GM03348 (cell line): ENCODE data around the gene SLC6A18.
"Not testable (repeated sequence)": the region's sequence is repeated elsewhere in the genome, so short reads cannot be mapped to it uniquely, and the experiment has no call there.

ENCODE experiments used
- DNase-seq: peaks from one replicate; pipeline ENCODE4 v3.0.0; 2012; ENCODE audit warnings: low spot score

Gene SLC6A18

DNA sequence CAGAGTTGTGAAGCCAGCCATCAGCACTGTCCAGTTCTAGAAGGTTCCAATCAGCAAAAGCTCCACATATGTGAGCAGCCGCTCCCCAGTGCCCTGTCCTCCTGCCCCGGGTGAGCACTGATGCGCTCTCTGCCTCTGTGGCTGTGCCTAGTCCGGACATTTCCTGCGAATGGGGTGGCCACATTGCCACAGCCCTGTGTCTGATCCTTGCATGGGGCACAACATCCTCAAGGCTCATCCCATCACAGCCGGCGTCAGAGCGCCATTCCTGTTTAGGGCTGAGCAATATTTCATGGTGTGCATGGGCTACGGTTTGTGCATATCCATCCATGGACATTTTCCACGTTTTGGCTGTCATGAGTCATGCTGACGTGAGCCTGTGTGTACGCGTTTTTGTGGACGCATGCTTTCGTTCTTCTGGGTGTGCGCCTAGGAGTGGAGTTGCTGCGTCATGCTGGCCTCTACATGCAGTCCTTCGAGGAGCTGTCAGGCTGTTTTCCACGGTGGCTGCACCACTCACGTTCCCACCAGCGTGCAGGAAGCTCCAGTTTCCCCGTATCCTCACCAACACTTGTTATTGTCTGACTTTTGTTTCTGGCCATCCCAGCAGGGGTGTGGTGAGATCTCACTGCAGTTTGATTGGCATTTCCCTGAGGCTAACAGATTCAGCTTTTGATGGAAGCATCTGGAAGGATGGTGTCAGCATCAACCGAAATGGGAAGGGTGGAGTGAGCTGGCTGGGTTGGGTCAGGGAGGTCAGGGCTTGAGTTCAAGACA is 9.7 kb upstream of the SLC6A18 start:
- DNase-seq, result no peak

DNA sequence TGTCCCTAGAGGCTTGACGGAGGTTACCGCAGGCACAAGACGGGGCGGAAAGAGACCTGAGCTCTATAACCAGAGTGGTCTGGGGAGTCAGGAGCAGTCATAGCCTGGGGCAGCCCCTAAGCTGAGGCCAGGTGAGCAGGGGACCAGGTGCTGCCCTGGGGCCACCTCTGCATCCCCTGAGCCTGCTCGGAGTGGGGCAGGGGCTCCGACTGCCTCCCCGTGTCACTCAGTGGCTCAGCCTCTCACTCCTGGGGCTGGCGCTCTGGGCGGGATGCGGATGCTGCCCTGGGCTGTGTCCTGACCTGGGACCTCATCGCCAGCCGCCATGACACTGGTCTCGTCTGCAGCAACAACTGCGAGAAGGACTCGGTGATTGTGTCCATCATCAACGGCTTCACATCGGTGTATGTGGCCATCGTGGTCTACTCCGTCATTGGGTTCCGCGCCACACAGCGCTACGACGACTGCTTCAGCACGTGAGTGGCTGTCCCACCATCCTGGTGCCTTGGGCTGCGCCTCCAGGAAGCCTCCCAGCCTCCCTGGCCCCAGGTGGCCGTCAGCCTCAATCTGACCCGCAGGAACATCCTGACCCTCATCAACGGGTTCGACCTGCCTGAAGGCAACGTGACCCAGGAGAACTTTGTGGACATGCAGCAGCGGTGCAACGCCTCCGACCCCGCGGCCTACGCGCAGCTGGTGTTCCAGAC is 8.8 kb upstream of the SLC6A18 start:
- no peak for DNase-seq

DNA sequence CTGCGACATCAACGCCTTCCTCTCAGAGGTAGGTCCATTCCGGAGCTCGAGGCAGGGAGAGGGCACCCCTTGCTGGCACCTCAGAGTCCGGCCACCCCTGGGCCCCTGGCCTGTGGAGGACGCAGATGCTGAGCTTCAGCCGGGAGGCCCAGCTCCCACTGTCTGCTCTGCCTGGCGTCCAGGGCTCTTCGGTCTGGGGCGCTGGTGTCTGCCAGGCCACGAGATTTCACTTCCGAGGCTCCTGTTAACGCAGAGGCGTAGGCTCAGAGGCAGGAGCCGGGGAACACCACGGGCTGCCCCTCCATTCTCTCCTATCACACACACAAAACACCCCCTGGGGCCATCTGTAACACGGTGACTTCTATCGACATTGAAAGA is 8.3 kb upstream of the SLC6A18 start:
- no peak for DNase-seq

DNA sequence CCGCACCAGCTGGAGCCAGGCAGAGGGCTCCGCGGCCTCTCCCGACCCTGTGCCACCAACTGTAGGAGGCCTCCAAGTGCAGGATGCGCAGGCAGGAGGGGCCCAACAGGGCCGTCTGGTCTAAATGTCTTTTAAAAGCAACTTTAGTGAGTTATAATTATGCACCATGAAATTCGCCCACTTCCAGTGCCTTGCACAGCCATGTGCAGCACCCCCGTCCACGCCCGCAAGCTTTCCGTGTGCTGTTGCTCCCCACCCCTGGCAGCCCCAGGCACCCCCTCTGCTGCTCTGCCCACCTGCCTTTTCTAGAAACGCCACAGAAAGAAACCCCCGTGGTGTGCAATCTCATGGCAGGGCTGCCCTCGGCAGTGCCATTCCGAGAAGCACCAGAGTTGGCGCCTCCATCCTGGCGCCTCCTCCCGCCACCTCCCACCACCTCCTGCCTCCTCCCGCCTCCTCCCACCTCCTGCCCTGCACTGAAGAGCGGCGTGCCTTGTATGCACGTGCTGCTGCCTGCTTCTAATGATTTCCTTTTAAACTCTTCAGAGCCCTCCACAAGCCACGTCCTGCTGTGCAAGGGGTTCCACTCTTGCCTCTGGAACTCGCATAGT is 7.5 kb upstream of the SLC6A18 start:
- no peak for DNase-seq

DNA sequence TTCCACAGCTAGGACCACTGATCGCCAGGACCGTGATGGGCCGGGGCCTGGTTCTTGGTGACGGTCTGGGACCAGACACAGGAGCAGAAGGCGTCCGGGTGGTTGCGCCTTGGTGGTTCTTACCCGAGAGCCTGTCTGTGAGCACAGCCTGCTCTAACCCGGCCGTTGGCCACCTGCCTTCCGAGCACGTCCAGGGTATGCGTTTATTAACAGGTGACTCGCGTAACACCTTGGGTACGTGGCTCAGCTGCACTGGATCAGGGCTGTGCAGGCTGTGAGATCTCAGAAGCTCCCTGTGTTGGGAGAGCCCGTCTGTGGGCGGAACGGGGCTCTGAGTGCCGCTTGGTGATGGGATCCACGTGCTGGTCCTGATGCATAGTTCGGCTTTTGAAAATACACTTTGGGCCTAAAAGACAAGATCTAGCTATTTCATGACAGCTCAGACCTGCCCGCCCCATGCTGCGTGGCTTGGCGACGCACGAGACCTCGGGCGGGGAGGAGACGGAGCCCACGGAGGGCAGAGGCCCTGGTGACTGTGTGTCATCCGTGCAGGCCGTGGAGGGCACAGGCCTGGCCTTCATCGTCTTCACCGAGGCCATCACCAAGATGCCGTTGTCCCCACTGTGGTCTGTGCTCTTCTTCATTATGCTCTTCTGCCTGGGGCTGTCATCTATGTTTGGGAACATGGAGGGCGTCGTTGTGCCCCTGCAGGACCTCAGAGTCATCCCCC is 6.7 kb upstream of the SLC6A18 start:
- no peak for DNase-seq

DNA sequence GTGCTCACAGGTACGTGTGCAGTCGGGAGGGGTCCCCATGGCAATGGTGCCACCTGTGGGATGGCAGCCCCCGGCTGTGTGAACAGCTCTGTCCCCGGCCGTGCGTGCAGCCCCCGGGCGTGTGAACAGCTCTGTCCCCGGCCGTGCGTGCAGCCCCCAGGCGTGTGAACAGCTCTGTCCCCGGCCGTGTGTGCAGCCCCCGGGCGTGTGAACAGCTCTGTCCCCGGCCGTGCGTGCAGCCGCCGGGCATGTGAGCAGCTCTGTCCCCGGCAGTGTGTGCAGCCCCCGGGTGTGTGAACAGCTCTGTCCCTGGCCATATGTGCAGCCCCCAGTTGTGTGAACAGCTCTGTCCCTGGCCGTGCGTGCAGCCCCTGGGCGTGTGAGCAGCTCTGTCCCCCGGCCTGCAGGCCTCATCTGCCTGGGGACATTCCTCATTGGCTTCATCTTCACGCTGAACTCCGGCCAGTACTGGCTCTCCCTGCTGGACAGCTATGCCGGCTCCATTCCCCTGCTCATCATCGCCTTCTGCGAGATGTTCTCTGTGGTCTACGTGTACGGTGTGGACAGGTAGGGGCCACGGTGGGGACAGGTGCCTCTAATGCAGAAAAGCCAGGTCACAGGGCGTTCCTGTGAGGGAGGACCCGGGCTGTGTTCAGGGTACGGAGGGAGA is 5.9 kb upstream of the SLC6A18 start:
- DNase-seq, result no peak

DNA sequence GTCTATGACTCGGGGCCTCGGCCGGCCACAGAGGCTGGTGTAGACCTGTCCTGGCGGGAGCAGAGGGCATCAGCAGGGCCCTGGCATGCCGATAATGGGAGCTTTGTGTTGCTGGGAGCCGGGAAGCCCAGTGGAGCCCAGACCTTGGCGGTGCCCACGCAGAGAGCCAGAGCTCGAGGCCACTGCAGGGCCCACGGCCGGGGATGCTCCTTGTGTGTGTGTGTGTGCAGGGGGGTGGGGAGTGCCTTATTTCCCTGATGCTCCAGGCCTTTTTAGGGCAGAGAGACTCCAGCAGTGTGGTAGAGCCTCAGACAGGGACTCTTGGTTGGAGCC is 5.4 kb upstream of the SLC6A18 start:
- DNase-seq, result no peak

DNA sequence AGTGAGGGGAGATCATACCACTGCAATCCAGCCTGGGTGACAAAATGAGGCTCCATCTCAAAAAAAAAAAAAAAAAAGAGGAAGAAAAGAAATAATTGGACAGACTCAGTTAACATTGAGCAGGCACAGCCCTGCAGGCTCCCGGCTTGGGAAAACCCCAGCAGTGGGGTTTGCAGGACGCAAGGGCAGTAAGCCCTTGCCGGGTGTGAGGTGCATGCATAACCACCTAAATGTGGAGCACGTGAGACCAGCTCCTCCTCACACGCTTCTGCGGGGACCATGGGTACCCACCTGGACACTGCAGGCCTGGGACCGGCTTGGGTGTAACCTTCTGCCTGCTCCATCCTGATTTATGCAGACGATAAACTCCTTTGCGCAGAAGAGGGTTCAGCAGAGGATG is 4.8 kb upstream of the SLC6A18 start:
- DNase-seq, result no peak

DNA sequence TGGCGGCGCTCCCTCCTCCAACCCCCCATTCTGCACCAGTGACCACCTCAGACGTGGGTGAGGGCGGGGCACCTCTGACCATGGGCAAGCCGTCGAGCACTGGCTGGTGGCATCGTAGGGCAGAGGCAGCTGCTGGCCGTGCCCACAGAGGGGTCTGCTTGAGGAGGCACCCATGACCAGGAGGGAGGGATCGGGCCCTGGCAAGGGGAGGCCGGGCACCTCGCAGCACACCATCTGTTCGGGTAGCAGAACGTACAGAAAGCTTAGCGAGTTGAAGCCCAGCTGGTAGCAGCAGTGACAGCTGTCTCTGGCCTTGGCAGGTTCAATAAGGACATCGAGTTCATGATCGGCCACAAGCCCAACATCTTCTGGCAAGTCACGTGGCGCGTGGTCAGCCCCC is 4.3 kb upstream of the SLC6A18 start:
- no peak for DNase-seq

DNA sequence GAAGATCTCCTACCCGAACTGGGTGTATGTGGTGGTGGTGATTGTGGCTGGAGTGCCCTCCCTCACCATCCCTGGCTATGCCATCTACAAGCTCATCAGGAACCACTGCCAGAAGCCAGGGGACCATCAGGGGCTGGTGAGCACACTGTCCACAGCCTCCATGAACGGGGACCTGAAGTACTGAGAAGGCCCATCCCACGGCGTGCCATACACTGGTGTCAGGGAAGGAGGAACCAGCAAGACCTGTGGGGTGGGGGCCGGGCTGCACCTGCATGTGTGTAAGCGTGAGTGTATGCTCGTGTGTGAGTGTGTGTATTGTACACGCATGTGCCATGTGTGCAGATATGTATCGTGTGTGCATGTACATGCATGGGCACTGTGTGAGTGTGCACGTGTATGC is 3.5 kb upstream of the SLC6A18 start:
- no peak for DNase-seq

DNA sequence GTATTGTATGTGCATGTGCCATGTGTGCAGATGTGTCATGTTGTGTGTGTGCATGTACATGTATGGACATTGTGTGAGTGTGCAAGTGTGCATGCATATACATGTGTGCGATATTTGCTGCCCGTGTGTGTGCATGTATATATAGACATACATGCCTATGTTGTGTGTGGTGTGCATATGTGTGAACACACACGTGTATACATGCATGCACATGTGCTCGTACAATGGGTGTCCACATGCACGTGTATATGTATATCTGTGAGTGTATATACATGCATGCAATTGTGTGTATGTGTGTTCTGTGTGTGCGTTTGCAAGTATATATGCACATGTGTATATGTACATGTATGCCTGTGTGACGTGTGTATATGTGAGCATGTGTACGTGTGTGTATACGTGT is 3.0 kb upstream of the SLC6A18 start:
- no peak for DNase-seq

DNA sequence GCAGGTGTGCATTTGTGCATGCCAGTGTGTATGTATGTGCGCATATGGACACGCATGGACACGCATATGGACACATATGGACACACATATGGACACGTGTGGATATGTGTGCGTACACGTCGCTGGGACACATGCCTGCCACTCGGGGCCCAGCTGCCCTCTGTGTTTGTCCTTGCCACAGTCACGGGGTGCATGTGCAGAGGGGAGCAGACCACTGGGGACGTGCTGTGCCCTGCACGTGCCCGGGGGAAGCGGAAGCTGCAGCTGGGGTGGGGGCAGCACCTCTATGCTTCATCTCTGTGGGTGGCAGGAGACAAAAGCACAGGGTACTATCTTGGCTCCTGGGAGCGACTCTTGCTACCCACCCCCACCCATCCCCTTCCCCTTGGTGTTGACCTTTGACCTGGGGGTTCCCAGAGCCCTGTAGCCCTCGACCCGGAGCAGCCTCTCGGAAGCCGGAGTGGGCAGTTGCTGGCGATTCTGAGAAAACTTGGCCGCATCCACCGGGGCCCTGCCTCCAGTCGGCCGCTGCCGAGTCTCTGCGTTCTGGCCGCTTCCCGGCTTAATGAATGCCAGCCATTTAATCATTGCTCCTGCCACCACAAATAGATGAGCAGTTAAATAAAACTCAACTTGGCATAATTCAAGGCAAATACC is 2.4 kb upstream of the SLC6A18 start:
- DNase-seq, result no peak

DNA sequence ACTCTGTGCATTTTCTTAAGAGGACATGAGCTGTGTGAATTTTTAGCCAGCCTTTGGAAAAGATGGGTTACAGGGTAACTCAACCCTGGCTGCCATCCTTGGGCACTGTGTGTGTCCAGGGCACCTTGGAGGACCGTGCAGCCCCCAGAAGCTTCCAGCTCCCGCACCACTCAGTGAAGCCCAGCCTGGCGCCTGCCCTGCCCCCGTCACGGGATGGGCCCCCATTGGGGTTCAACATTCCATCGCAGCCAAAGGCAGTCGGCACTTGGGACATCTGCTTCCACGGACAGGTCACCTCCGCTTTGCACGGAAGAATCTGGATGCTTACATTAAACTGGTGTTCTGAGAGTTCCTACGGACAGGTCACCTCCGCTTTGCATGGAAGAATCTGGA is 1.9 kb upstream of the SLC6A18 start:
- DNase-seq, result no peak

DNA sequence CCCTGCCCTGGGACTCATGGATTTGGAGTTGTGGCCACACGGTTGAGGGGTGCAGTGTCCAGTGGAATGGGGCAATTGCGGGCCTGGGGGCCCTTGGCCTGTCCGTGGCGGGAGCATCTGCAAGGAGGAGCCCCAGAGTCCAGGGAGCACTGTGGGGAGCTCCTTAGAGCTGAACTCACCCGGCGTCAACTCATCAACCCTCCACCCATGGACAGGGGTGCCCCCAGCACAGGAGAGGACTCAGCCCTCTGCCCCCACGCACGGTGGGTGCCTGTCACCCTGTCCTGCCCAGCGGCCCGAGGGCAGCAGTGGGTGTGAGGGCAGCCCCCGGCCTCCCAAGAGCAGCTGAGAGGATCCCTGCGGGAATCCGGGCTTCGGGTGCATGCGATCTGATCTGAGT is 550 bp upstream of the SLC6A18 start:
- no peak for DNase-seq

DNA sequence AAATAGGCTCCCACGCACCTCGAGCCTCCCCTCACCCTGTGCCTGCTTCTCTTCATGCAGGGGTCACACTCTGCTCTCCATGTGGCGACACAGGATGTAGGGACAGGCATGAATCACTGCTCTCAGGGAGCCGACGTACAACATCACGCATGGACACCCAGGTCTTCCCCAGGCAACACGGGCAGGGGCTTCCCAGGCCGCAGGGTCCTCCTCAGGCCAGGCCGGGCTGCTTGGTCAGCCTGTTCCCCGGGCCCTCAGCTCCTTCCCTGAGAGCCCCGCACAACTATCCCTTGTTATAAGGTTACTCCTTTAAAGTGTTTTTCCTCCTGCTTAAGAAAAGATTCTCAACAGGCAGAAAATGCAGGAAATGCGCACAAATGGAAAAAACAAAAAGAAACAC is 1.1 kb downstream of the SLC6A18 start:
- DNase-seq, result no peak

DNA sequence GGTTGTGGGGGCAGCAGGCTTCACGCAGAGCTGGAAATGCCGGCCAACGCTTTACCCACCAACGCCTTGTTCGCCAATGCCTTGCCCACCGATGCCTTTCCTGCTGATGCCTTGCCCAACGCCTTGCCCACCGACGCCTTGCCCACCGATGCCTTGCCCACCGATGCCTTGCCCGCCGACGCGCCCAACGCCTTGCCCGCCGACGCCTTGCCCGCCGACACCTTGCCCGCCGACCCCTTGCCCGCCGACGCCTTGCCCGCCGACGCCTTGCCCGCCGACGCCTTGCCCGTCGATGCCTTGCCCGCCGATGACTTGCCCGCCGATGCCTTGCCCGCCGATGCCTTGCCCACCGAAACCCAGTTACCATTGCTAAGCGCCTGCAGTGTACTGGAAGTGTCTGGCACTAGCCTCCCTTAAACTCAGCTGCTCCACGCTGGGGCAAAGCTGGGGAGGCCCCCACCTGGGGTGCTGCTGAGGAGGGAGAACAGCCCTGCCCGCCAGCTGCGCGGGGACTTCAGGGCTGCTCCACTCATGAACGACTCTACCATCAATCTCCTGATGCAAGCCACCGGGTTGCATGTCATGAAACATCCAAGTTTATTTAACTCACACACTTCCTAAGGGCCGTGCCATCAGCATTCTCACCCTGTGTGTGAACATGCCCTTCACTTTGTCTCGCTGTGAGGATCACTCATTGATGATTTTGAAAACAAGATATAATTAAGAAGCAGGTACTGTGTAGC is 1.8 kb downstream of the SLC6A18 start:
- no peak for DNase-seq

DNA sequence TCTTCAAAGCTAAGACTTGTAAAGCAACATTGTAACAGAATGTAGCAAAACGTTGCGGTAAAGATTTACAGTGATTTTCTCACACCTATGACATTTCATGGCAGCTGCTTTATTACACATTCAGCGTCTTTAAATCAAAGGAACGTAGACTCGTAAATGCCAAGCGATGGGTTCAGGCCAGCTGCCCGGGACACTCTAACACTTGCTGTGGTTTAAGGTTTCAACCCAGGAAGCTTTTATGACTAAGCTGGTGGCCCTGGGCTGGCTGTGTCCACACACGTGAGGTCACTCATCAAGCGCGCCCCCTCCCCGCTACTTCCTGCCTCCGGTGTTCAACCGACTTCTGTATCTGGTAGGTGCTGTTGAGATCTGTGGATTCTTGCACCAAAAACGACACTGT is 2.5 kb downstream of the SLC6A18 start:
- no peak for DNase-seq

DNA sequence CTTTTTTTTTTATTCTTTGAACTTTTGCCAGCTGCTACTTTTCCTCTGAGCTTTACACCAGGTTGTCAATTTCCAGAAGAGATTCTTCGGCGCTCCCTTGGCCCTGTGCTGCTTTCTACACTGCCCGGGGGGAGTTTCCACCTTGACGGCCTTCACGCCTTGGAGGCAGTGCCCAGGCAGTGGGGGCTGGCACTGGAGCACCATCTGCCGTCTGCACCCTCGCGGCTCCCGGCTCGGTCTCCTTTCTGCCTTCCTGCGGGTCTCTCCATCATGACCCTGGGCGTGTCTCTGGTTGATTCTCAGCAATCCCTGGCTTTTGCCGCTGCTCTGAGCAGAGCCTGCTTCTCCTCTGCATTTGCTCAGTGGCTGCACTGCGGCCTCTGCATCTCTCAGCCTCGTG is 2.9 kb downstream of the SLC6A18 start:
- no peak for DNase-seq

DNA sequence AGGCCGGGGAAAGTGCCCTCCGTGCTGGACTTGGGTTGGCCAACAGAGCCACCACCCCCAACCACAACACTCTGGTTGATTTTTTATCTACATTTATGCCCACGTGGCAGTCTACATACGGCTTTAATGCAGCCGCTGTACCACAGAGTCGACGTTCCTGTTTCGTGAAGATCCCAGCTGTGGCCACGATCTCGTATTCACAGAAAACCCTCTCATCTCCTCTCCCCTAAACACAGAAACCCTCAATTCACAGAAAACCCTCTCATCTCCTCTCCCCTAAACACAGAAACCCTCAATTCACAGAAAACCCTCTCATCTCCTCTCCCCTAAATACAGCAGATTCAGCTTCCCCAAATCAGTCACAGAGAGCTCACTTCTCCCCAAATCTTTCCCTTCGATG is 3.8 kb downstream of the SLC6A18 start:
- DNase-seq, result not testable (repeated sequence)

DNA sequence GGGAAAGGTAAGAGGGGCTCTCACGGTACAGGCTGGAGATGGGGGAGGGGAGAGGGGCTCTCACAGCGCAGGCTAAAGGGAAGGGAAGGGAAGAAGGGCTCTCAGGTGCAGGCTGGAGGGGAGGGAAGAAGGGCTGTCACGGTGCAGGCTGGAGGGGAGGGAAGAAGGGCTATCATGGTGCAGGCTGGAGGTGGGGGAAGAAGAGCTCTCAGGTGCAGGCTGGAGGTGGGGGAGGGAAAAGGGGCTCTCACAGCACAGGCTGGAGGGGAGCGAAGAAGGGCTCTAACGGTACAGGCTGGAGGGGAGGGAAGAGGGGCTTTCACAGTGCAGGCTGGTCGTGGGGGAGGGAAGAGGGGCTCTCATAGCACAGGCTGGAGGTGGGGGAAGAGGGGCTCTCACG is 4.6 kb downstream of the SLC6A18 start:
- DNase-seq, result no peak

DNA sequence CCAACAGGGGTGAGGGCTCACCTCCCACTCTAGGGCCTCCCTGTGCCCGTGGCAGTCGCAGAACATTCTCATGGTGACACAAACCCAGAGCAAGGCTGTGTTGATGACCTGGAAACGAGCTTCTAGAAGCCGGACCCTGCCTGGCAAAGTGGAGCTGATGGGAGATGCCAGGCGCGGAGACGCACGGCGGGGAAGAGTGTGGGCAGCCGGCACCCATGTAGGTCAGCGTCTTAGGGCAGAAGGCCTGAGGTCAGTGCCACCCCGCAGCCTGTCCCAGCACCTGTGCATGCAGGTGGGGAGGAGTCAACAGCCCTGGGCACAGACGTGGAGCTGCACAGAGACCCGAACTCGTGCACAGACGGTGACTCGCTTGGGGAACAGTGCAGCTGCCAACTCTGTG is 5.4 kb downstream of the SLC6A18 start:
- no peak for DNase-seq
